ENCODE measurements around the gene ZNRF2. TPM values are rescaled to one million over a fixed set of nuclear protein-coding genes. Genes with fewer than 3 reads are reported as not detected.

ZNRF2 gene
- total RNA-seq, 4 donors from 2014 or later = 60.8 to 83.0 (median 69.6) TPM

DNA sequence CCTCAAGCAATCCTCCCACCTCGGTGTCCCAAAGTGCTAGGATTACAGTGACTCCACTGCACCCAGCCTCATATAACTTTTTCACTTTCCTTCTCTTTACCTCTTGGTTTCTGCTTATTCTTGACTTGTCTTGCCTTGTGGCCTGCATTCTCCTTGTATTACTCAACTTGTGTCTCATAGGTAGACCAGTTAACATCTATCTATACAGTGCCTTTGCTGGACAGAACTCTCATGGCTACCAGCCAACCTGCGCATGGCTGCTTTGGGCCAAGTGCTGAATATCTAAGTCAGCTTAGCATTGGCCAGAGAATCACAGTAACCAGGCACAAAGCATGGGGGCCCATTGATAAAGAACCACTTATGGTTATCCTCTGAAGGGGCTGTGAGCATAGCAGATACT is 42.6 kb upstream of the ZNRF2 start:
- Histone ChIP-seq H3K4me1 (peaks cover 0 to 13% (median 9%) of the 10 kb centered on the region in 4 donors), H3K27ac (no peak overlapping the region), H3K9me3 (no peaks in the 10 kb centered on the region), H3K4me3 (no peak overlapping the region), H3K36me3 (no peaks in the 10 kb centered on the region), H3K27me3 (no peaks in the 10 kb centered on the region)
- intact Hi-C loops (cut with DNase I; ENCODE audit: low total_unique reads) (no loop called here), in situ Hi-C loops (cut with MboI; ENCODE audit: low pct_ligation_motif_present in 1 of 4, low pct_unique_long_range_greater_than_20kb in 1 of 4, low sequenced_read_pairs in 3 of 4) (no loop called here)
- WGBS, 2 donors (ENCODE audit: low coverage in 1 of 2) = 83 to 93% methylated on average over 1 to 2 of the region's 2 CpGs
- no peak for TF ChIP-seq EP300 (IDR thresholded peaks at IDR 0.05; ENCODE audit: low read depth)
- no peak for TF ChIP-seq POLR2A (IDR thresholded peaks at IDR 0.05)
- no peak for TF ChIP-seq POLR2AphosphoS5 (IDR thresholded peaks at IDR 0.05)
- TF ChIP-seq, protein P1, sequence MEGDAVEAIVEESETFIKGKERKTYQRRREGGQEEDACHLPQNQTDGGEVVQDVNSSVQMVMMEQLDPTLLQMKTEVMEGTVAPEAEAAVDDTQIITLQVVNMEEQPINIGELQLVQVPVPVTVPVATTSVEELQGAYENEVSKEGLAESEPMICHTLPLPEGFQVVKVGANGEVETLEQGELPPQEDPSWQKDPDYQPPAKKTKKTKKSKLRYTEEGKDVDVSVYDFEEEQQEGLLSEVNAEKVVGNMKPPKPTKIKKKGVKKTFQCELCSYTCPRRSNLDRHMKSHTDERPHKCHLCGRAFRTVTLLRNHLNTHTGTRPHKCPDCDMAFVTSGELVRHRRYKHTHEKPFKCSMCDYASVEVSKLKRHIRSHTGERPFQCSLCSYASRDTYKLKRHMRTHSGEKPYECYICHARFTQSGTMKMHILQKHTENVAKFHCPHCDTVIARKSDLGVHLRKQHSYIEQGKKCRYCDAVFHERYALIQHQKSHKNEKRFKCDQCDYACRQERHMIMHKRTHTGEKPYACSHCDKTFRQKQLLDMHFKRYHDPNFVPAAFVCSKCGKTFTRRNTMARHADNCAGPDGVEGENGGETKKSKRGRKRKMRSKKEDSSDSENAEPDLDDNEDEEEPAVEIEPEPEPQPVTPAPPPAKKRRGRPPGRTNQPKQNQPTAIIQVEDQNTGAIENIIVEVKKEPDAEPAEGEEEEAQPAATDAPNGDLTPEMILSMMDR (IDR thresholded peaks at IDR 0.05) = no peak
- no peak for DNase-seq

DNA sequence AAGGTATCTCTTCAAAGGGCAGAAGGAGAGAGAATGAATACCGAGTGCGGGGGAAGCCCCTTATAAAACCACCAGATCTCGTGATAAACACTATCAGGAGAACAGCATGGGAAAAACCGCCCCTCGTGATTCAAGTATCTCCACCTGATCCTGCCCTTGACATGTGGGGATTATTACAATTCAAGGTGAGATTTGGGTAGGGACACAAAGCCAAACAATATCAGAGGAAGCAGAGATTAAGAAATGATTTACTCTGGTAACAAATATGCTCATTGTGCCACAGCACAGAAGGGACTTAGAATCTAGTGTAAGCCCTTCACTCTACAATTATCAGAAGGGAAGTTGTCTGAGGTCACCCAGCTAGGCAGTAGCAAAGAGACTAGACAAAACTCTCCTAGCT is 40.1 kb upstream of the ZNRF2 start:
- intact Hi-C loops (cut with DNase I; ENCODE audit: low total_unique reads) (no loop called here), in situ Hi-C loops (cut with MboI; ENCODE audit: low pct_ligation_motif_present in 1 of 4, low pct_unique_long_range_greater_than_20kb in 1 of 4, low sequenced_read_pairs in 3 of 4) (no loop called here)
- H3K9me3 ChIP-seq = no peaks in the 10 kb centered on the region
- H3K27me3 ChIP-seq = no peaks in the 10 kb centered on the region
- TF ChIP-seq POLR2AphosphoS5 (IDR thresholded peaks at IDR 0.05) (no peak), EP300 (IDR thresholded peaks at IDR 0.05; ENCODE audit: low read depth) (no peak), POLR2A (IDR thresholded peaks at IDR 0.05) (no peak)
- TF ChIP-seq, protein P1 (IDR thresholded peaks at IDR 0.05) = no peak
- H3K27ac ChIP-seq = no peak overlapping the region
- no peak overlapping the region for H3K4me3 ChIP-seq
- H3K36me3 ChIP-seq = no peaks in the 10 kb centered on the region
- WGBS, 2 donors (ENCODE audit: low coverage in 1 of 2) = 70 to 87% methylated on average over 2 to 5 of the region's 5 CpGs
- peaks cover 0 to 6% (median under 1%) of the 10 kb centered on the region in 4 donors for H3K4me1 ChIP-seq
- no peak for DNase-seq

DNA sequence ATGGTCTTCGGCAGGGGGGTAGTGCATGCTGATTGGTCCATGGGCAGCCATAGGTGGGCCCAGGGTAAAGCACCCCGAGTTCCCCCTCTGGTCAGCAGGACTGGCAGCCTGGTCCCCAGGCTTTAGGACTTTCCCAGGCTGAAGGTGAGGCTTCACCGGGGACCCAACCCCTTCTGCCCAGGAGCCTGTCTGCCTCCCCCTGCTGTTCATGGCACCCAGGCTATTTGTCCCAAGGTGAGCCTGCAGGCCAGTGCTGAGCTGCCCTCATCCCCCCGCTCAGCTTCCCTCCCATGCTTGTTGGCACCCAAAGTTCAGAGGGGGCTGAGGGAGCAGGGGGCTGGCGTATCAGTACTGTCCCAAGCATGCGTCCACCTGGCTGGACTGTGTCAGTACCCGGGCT is 38.5 kb upstream of the ZNRF2 start:
- Histone ChIP-seq H3K27me3 (no peaks in the 10 kb centered on the region), H3K9me3 (no peaks in the 10 kb centered on the region), H3K4me3 (no peak overlapping the region), H3K27ac (no peak overlapping the region), H3K4me1 (no peaks in the 10 kb centered on the region), H3K36me3 (no peaks in the 10 kb centered on the region)
- TF ChIP-seq POLR2AphosphoS5 (IDR thresholded peaks at IDR 0.05) (no peak), POLR2A (IDR thresholded peaks at IDR 0.05) (no peak), EP300 (IDR thresholded peaks at IDR 0.05; ENCODE audit: low read depth) (no peak)
- TF ChIP-seq, protein P1 (IDR thresholded peaks at IDR 0.05) = no peak
- DNase-seq = no peak
- intact Hi-C loops (cut with DNase I; ENCODE audit: low total_unique reads) (no loop called here), in situ Hi-C loops (cut with MboI; ENCODE audit: low pct_ligation_motif_present in 1 of 4, low pct_unique_long_range_greater_than_20kb in 1 of 4, low sequenced_read_pairs in 3 of 4) (no loop called here)
- 94% methylated on average over 7 of the region's 7 CpGs; no CpG with 5 or more reads in 1 of the 2 donors for WGBS, 2 donors (ENCODE audit: low coverage in 1 of 2)

DNA sequence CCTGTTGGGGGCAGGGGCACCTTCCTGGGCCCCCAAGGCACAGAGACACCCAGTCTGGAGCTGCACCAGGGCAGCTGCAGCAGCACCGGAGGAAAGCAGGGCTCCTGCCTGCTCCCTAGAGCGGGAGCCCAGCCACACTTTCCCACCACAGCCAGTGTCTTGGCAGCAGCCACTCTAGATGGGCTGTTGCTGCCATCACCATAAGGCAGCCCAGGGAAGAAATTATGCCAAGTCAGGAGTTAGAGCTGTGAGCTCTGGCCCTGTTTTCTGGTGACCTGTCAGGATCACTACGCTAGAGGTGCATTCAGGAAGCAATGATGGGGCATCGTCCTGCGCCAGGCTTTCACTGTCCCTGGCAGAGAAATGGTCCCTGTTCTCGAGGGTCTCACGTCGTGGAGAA is 38.0 kb upstream of the ZNRF2 start:
- WGBS, 2 donors (ENCODE audit: low coverage in 1 of 2) = 72 to 99% methylated on average over 5 to 7 of the region's 8 CpGs

More for the DNA sequence above, 38.0 kb upstream of the ZNRF2 start:
- Histone ChIP-seq H3K4me3 (no peak overlapping the region), H3K27ac (no peak overlapping the region), H3K9me3 (no peaks in the 10 kb centered on the region), H3K27me3 (no peaks in the 10 kb centered on the region), H3K4me1 (no peaks in the 10 kb centered on the region), H3K36me3 (no peaks in the 10 kb centered on the region)
- TF ChIP-seq POLR2AphosphoS5 (IDR thresholded peaks at IDR 0.05) (no peak), POLR2A (IDR thresholded peaks at IDR 0.05) (no peak), EP300 (IDR thresholded peaks at IDR 0.05; ENCODE audit: low read depth) (no peak)
- TF ChIP-seq, protein P1 (IDR thresholded peaks at IDR 0.05) = no peak
- in situ Hi-C loops (cut with MboI; ENCODE audit: low pct_ligation_motif_present in 1 of 4, low pct_unique_long_range_greater_than_20kb in 1 of 4, low sequenced_read_pairs in 3 of 4) = no loop called here
- DNase-seq = no peak
- intact Hi-C loops (cut with DNase I; ENCODE audit: low total_unique reads) = no loop called here

Data from transverse colon (tissue), 4 donors.